H9 (cell line): ENCODE results near the gene CDR2. TPM values are rescaled to one million over a fixed set of nuclear protein-coding genes. Genes with fewer than 3 reads are reported as not detected.
"Not testable (repeated sequence)": the region's sequence is repeated elsewhere in the genome, so short reads cannot be mapped to it uniquely, and the experiment has no call there.

Experiments
- DNase-seq: peaks from one replicate; pipeline ENCODE4 v3.0.0-alpha.2; 2017
- H2AFZ ChIP-seq: one replicate; pipeline ENCODE4 v1.6.1; 2013; ENCODE audit warnings: mild to moderate bottlenecking, low read length, control low read depth, moderate library complexity
- H2AK5ac ChIP-seq: 2 replicates; pipeline ENCODE4 v1.6.1; 2013; ENCODE audit warnings: low read length, control low read depth, mixed read lengths; ENCODE audit not compliant: insufficient read length
- H2BK120ac ChIP-seq: one replicate; pipeline ENCODE4 v1.6.1; 2013; ENCODE audit warnings: low read depth, mild to moderate bottlenecking, low read length, control low read depth, inconsistent platforms; ENCODE audit not compliant: poor library complexity, severe bottlenecking
- H2BK12ac ChIP-seq: 2 replicates; pipeline ENCODE4 v1.6.1; 2013; ENCODE audit warnings: low read length, control low read depth, mixed read lengths, low read depth; ENCODE audit not compliant: insufficient read length
- H2BK15ac ChIP-seq: 2 replicates; pipeline ENCODE4 v1.6.1; 2013; ENCODE audit warnings: low read depth, low read length, control low read depth
- H2BK20ac ChIP-seq: one replicate; pipeline ENCODE4 v1.6.1; 2013; ENCODE audit warnings: low read depth, mild to moderate bottlenecking, low read length, control low read depth, inconsistent platforms; ENCODE audit not compliant: poor library complexity, severe bottlenecking
- H2BK5ac ChIP-seq: 2 replicates; pipeline ENCODE4 v1.6.1; 2013; ENCODE audit warnings: low read length, control low read depth, mixed read lengths; ENCODE audit not compliant: insufficient read length
- H3K14ac ChIP-seq: 2 replicates; pipeline ENCODE4 v1.6.1; 2013; ENCODE audit warnings: low read length, control low read depth; ENCODE audit not compliant: insufficient read depth
- H3K18ac ChIP-seq: 2 replicates; pipeline ENCODE4 v1.6.1; 2013; ENCODE audit warnings: low read depth, mild to moderate bottlenecking, mixed read lengths, low read length, control low read depth; ENCODE audit not compliant: insufficient read length
- H3K23ac ChIP-seq: 2 replicates; pipeline ENCODE4 v1.6.1; 2013; ENCODE audit warnings: low read length, control low read depth, mixed read lengths, low read depth; ENCODE audit not compliant: insufficient read length
- H3K23me2 ChIP-seq: 2 replicates; pipeline ENCODE4 v1.6.1; 2013; ENCODE audit warnings: low read depth, mild to moderate bottlenecking, mixed read lengths, low read length, control low read depth; ENCODE audit not compliant: insufficient read length, poor library complexity, severe bottlenecking
- H3K27ac ChIP-seq: 2 replicates; pipeline ENCODE4 v1.5.1; 2013; ENCODE audit warnings: low read length, control low read depth, mixed read lengths, low read depth; ENCODE audit not compliant: insufficient read length
- H3K27me3 ChIP-seq: 2 replicates; pipeline ENCODE4 v1.6.1; 2013; ENCODE audit warnings: low read length, control low read depth, inconsistent platforms; ENCODE audit not compliant: insufficient read depth
- H3K4ac ChIP-seq: 2 replicates; pipeline ENCODE4 v1.6.1; 2013; ENCODE audit warnings: low read depth, mild to moderate bottlenecking, control low read depth, inconsistent platforms, low read length, moderate library complexity
- H3K4me1 ChIP-seq: 2 replicates; pipeline ENCODE4 v1.6.1; 2013; ENCODE audit warnings: low read length, control low read depth, inconsistent platforms; ENCODE audit not compliant: insufficient read depth
- H3K4me2 ChIP-seq: 2 replicates; pipeline ENCODE4 v1.6.1; 2013; ENCODE audit warnings: low read length, control low read depth, mixed read lengths; ENCODE audit not compliant: insufficient read length, insufficient read depth
- H3K56ac ChIP-seq: 2 replicates; pipeline ENCODE4 v1.6.1; 2013; ENCODE audit warnings: low read depth, mild to moderate bottlenecking, mixed read lengths, low read length, control low read depth; ENCODE audit not compliant: insufficient read length
- H3K79me1 ChIP-seq: 2 replicates; pipeline ENCODE4 v1.6.1; 2013; ENCODE audit warnings: low read depth, mild to moderate bottlenecking, moderate library complexity, low read length, control low read depth, inconsistent platforms; ENCODE audit not compliant: insufficient read depth, poor library complexity, severe bottlenecking
- H3K79me2 ChIP-seq: 2 replicates; pipeline ENCODE4 v1.6.1; 2013; ENCODE audit warnings: low read length, control low read depth, inconsistent platforms; ENCODE audit not compliant: insufficient read depth
- H3K9ac ChIP-seq: 2 replicates; pipeline ENCODE4 v1.6.1; 2013; ENCODE audit warnings: low read length, control low read depth, mixed read lengths; ENCODE audit not compliant: insufficient read length; ENCODE audit errors: extremely low read depth
- H3K9me3 ChIP-seq: one replicate; pipeline ENCODE4 v1.6.1; 2013; ENCODE audit warnings: low read depth, low read length, inconsistent platforms; ENCODE audit not compliant: control insufficient read depth
- H3T11ph ChIP-seq: one replicate; pipeline ENCODE4 v1.6.1; 2013; ENCODE audit warnings: mild to moderate bottlenecking, low read length, control low read depth, inconsistent platforms
- H4K20me1 ChIP-seq: one replicate; pipeline ENCODE4 v1.6.1; 2013; ENCODE audit not compliant: control insufficient read depth, insufficient read length, insufficient read depth
- H4K5ac ChIP-seq: 2 replicates; pipeline ENCODE4 v1.6.1; 2013; ENCODE audit warnings: low read depth, mild to moderate bottlenecking, mixed read lengths, low read length, control low read depth; ENCODE audit not compliant: insufficient read length
- H4K8ac ChIP-seq: replicated peaks from 2 replicates; pipeline ENCODE4 v1.6.1; 2013; ENCODE audit warnings: low read length, control low read depth, mixed read lengths, low read depth; ENCODE audit not compliant: insufficient read length
- H4K91ac ChIP-seq: 2 replicates; pipeline ENCODE4 v1.6.1; 2013; ENCODE audit warnings: low read depth, mild to moderate bottlenecking, moderate library complexity, mixed read lengths, low read length, control low read depth; ENCODE audit not compliant: insufficient read length
- H3K27ac Mint-ChIP-seq, 3 experiments: 2 replicates in 2 of 3; 3 replicates in 1 of 3; pipeline ENCODE4 v1.8.0; 2020 to 2021; ENCODE audit warnings: mixed read lengths in 3 of 3, mild to moderate bottlenecking in 1 of 3, moderate library complexity in 1 of 3
- H3K27me3 Mint-ChIP-seq: 2 replicates; pipeline ENCODE4 v1.8.0; 2021; ENCODE audit warnings: low read depth, mild to moderate bottlenecking, moderate library complexity, mixed read lengths
- H3K36me3 Mint-ChIP-seq, 3 experiments: 2 replicates in 2 of 3; 3 replicates in 1 of 3; pipeline ENCODE4 v1.8.0; 2020 to 2021; ENCODE audit warnings: low read depth in 3 of 3, mixed read lengths in 3 of 3; ENCODE audit not compliant: insufficient read depth in 1 of 3
- H3K4me1 Mint-ChIP-seq, 2 experiments: 2 replicates each; pipeline ENCODE4 v1.8.0; 2020; ENCODE audit warnings: mixed read lengths in 2 of 2
- H3K4me3 Mint-ChIP-seq, 2 experiments: 2 replicates in 1 of 2; 3 replicates in 1 of 2; pipeline ENCODE4 v1.8.0; 2020 to 2021; ENCODE audit warnings: mild to moderate bottlenecking in 2 of 2, mixed read lengths in 2 of 2, moderate library complexity in 1 of 2
- H3K9me3 Mint-ChIP-seq, 2 experiments: 2 replicates in 1 of 2; 3 replicates in 1 of 2; pipeline ENCODE4 v1.8.0; 2020; ENCODE audit warnings: mild to moderate bottlenecking in 2 of 2, mixed read lengths in 2 of 2, moderate library complexity in 1 of 2
- CTCF ChIP-seq: fragments of 200-600 bp; sonication (generic); conservative IDR thresholded peaks from 3 replicates; pipeline ENCODE4 v1.8.0; 2021; ENCODE audit warnings: antibody characterized with exemption, mild to moderate bottlenecking
- WGBS: extraction: QIAGEN DNeasy Blood & Tissue Kit; methylation state at CpG from one replicate; pipeline ENCODE4 v1.1.7; 2013; ENCODE audit warnings: missing lambda C conversion rate, low lambda C conversion rate, mixed read lengths; ENCODE audit not compliant: insufficient read length; ENCODE audit errors: extremely low coverage; 5-methylcytosine and 5-hydroxymethylcytosine counted together
- total RNA-seq: library from RNA; stranded (reverse); gene quantifications from 2 replicates; pipeline ENCODE4 v1.2.1, GENCODE V29; 2021

CDR2 gene
- total RNA-seq, 1 experiment from 2014 or later, result 33.4 TPM

GRCh38 chr16:22352140-22352539 lies 22.3 kb downstream of the CDR2 start:
- Histone ChIP-seq H3K79me2 (0 out of 2 replicates have a peak, but pooled peaks cover 2% of the 10 kb centered on the region), H2BK120ac (no peak overlapping the region), H3K23ac (no peak overlapping the region), H3K4me1 (peaks cover 10% of the 10 kb centered on the region; the same call in 1 of the 2 replicates), H3K27me3 (no peaks in the 10 kb centered on the region), H3K23me2 (no peaks in the 10 kb centered on the region), H3K79me1 (no peaks in the 10 kb centered on the region), H3K9me3 (no peaks in the 10 kb centered on the region), H2AK5ac (no peak overlapping the region), H2BK20ac (no peak overlapping the region), H3K4me2 (no peak overlapping the region), H2BK5ac (no peak overlapping the region), H4K20me1 (no peaks in the 10 kb centered on the region), H3K9ac (no peak overlapping the region), H3K14ac (no peak overlapping the region), H4K91ac (no peak overlapping the region), H3T11ph (no peak overlapping the region), H3K4ac (no peak overlapping the region), H2BK12ac (no peak overlapping the region), H4K5ac (no peak overlapping the region), H3K56ac (no peak overlapping the region), H3K27ac (no peak overlapping the region), H4K8ac (no peak overlapping the region), H3K18ac (no peak overlapping the region), H2AFZ (no peak overlapping the region), H2BK15ac (no peak overlapping the region)
- Mint-ChIP-seq H3K36me3 (peaks cover 38 to 59% (median 55%) of the 10 kb centered on the region in 3 experiments), H3K27ac (peak overlapping the region in 1 of 3 experiments; percentile 49; a peak in 1 of 7 replicates), H3K27me3 (no peaks in the 10 kb centered on the region), H3K4me1 (peaks cover 19 to 24% of the 10 kb centered on the region in 2 experiments), H3K4me3 (no peak overlapping the region), H3K9me3 (peaks cover 0 to 4% of the 10 kb centered on the region in 2 experiments; a peak in 1 of 5 replicates)
- DNase-seq, result no peak
- no CpG with 5 or more reads among the region's 6 CpGs for WGBS
- TF ChIP-seq CTCF, result no peak

DNA sequence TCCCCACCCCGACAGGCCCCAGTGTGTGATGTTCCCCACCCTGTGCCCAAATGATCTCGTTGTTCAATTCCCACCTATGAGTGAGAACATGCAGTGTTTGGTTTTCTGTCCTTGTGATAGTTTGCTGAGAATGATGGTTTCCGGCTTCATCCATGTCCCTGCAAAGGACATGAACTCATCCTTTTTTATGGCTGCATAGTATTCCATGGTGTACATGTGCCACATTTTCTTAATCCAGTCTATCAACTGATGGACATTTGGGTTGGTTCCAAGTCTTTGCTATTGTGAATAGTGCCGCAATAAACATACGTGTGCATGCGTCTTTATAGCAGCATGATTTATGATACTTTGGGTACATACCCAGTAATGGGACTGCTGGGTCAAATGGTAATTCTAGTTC lies 23.4 kb downstream of the CDR2 start:
- DNase-seq, H3K4me1 ChIP-seq, H2BK20ac ChIP-seq, H3K79me2 ChIP-seq, H2AFZ ChIP-seq, H3K23me2 ChIP-seq, H2BK120ac ChIP-seq, H4K5ac ChIP-seq, H3K27ac ChIP-seq, H3K4me2 ChIP-seq, H3K4ac ChIP-seq, H3K18ac ChIP-seq, H3K4me3 Mint-ChIP-seq, H3K23ac ChIP-seq, H3K27me3 Mint-ChIP-seq, H3K56ac ChIP-seq, H4K8ac ChIP-seq, H3K9me3 ChIP-seq, H4K20me1 ChIP-seq, H4K91ac ChIP-seq, H2AK5ac ChIP-seq, H2BK15ac ChIP-seq, H2BK5ac ChIP-seq, H3K9me3 Mint-ChIP-seq, H3T11ph ChIP-seq, H2BK12ac ChIP-seq, H3K9ac ChIP-seq, H3K27me3 ChIP-seq, H3K79me1 ChIP-seq, H3K27ac Mint-ChIP-seq, H3K14ac ChIP-seq: not testable (repeated sequence)
- WGBS, result no CpG with 5 or more reads among the region's 6 CpGs
- peaks cover 46 to 68% (median 65%) of the 10 kb centered on the region in 3 experiments for H3K36me3 Mint-ChIP-seq
- H3K4me1 Mint-ChIP-seq, result peaks cover 19 to 24% of the 10 kb centered on the region in 2 experiments
